Stimulated activated CD8-positive, alpha-beta memory T cell treated with anti-CD3 and anti-CD28 coated beads, Interleukin-12 subunit alpha, Interleukin-12 subunit beta, amount 100 ng/mL, for 24 hours (primary cell): ENCODE results near the gene UBL4B.
"Not testable (repeated sequence)": the region's sequence is repeated elsewhere in the genome, so short reads cannot be mapped to it uniquely, and the experiment has no call there.

ENCODE experiments used
- DNase-seq: peaks from one replicate; pipeline ENCODE4 v3.0.0-alpha.2; 2020; ENCODE audit errors: extremely low read depth

Gene UBL4B, protein sequence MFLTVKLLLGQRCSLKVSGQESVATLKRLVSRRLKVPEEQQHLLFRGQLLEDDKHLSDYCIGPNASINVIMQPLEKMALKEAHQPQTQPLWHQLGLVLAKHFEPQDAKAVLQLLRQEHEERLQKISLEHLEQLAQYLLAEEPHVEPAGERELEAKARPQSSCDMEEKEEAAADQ

DNA sequence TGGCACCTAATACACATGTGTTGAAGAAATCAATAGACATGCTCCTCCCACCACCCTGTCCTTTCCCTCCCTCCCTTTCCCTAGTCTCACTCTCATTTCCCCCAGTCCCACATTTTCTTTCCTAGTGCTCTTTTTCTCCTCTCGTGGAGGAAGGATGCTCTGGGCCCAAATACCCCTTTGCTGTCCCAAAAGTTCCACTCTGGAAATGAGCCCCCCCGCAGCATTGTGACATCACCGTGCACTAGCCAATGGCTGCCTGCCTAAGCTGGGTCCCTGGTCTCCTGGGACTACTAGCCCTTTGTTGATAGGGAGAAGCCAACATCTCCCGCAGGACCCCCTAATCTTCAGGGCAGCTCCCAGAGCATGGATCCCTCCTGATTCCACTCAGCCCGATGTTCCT is at the start of gene UBL4B:
Gene UBL4B, plus strand, starts transcription at position 301 of the 400 bp plus-strand sequence. Its CDS starts 92 bp downstream, at position 393.
- DNase-seq: no peak

- no peak for DNase-seq
Measured at GRCh38 chr1:110062612-110063011, 49.6 kb upstream of the UBL4B start.

GRCh38 chr1:110063781-110064180 is 48.5 kb upstream of the UBL4B start:
- DNase-seq: no peak

- no peak for DNase-seq
Measured at GRCh38 chr1:110064576-110065337, 47.5 kb upstream of the UBL4B start.

GRCh38 chr1:110065841-110066240 is 46.4 kb upstream of the UBL4B start:
- no peak for DNase-seq

DNA sequence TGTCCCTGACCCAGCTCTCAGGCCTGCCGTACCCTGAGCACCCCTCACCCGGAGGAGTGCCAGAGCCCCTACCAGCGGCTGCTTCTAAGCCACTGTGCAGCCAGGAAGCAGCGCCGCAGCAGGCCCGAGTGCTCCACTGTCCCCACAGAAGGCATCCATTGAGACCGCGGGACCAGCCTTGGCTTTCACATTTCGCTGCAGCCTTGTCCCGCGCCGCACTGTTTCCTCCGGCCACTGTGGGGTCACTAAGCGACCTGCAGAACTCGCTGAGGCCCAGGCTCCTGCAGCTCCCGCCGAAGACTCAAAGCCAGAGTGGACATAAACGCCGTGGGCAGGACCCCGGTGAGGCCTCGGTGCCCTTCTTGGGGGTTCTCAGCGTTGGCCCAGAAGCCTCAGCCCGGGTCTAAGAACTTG is 44.8 kb upstream of the UBL4B start:
- no peak for DNase-seq

DNA sequence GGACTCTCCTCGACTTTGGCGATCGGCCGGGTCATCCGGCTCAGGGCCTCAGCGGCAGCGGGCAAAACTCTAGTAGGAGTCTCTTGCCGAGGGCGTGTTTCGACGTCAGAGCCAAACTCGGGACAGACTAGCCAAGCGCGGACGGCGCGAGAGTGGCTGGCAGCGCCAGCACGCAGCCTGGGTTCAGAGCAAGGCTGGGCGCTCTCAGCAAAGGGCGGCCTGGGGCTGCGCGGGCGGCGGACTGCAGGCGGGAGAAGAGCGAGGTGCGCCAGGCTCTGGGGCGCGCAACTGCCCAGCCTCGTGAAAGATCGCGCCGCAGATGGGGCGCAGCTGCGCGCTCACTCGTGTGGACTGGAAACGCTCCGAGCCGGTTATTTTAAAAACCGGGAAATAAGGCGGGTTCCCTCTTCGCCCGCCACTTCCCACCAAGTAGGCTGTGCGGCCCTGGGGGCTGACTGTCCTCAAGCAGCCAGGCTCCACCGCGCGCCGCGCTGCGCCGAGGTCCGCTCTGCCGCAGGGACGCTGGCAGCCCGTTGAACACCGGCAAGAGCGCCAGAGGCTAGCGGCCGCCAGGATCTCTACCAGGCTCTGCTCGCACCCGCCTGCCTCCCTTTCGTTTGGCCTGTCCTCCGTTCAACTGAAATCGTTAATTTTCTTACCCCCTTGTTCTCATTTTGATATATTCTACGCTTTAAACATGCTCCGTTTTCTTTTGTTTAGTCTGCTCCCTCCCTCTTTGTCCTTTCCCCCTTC is 44.2 kb upstream of the UBL4B start:
- DNase-seq: no peak

- no peak for DNase-seq
Measured at GRCh38 chr1:110068646-110069403, 43.4 kb upstream of the UBL4B start.

DNA sequence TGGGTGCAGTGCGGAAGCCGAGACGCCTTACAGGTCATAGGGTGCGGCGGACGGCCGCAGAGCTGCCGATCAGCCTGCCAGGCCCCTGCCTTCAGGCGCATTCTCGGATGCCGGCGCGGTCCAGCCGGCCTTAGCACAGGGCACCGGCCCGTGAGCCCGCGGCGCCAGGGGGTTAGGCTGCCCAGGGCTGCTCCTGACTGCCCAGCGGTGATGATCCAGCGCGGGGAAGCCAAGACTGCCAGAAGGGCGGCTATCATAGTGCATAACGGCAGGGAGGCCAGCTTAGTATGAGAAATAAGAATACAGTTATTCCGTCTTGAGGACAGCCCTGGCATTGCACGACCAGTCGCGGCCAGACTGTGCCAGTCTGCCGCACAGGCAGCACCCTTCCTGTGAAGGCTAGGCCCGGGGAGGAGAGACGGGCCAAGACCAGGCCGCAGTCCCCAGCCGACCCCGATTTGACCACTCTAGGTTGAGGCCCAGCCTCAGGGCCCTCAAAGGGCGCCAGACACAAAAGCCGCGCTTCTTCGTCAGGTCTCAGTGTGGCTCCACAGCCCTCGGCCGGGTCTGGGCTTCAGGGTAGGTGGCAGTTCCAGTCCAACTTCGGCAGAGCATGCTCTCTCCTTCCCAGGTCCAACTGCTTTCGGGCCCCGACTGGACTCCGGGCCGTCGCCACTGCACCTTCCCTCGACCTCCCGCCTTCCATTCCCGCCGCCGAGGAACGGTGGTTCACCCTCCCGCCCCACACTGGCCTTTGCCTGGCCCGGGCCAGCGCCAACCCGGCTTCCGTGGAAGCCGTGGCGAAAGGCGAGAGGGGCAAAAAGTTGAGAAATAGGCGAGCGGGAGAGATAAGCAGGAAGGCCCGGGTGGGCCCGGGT is 42.6 kb upstream of the UBL4B start:
- DNase-seq: no peak

DNA sequence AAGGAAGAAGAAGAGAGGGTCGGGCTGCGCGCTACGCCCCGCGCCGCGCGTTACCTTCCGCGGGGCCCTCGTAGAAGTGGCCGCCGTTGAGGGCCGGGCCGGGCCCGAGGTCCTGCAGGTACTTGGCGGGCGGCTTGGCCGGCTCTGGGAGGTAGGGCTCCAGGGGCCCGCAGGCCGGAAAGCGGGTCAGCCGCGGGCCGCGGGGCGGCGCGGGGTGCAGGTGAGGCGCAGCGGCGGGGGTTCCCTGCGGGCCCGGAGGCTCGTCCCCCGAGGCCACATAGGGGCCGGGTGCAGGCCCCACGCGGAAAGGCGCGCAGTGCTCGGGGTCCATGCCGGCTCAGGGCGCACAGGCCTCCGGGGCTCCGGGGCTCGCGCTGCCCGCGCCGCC is 42.0 kb upstream of the UBL4B start:
- DNase-seq: no peak

GRCh38 chr1:110070671-110071242 is 41.5 kb upstream of the UBL4B start, which contains the start of gene ALX3:
ALX3 (minus strand) TSS chr1:110070672; CDS start chr1:110070612, 60 bp downstream.
- DNase-seq: no peak

- DNase-seq: no peak
Measured at GRCh38 chr1:110074166-110074565, 38.1 kb upstream of the UBL4B start.

DNA sequence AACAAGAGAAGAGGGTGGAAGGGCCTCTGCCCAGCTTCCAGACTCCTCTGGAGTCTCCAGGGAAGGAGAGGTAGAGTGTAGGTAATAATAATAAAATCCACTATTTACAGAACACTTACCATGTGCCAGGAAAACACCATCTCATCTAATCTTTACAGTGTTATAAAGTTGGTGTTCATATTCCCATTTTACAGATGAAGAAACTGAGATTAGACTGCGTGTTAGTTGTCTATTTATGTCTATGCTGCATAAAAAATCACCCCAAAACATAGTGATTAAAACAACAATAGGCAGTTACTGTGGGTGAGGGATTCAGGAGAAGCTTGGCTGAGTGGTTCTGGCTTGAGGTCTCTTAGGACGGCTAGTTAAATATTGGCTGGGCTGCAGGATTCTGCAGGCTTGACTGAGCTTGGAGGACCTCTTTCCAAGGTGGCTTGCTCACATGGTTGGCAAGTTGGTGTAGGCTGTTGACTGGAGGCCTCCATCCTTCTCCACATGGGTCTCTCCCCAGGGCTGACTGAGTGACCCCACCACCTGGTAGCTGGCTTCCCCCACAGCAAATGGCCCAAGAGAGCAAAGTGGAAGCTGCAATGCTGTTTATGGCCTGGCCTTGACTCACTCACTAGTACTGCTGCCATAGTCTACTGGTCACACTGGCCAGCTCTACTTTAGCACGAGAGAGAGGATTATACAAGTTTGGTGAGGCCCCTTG is 35.3 kb upstream of the UBL4B start:
- DNase-seq: no peak

DNA sequence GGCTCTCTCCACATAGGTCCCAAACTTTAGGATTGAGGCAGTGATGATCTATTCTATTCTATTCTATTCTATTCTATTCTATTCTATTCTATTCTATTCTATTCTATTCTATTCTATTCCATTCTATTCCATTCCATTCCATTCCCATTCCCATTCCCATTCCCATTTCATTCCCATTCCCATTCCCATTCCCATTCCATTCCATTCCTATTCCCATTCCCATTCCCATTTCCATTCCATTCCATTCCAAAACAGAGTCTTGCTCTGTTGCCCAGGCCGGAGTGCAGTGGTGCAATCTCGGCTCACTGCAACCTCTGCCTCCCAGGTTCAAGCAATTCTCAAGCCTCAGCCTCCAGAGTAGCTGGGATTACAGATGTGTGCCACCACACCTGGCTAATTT is 32.2 kb upstream of the UBL4B start:
- not testable (repeated sequence) for DNase-seq

GRCh38 chr1:110081061-110081460 is 31.2 kb upstream of the UBL4B start:
- DNase-seq: no peak

- DNase-seq: no peak
Measured at GRCh38 chr1:110082477-110082876, 29.8 kb upstream of the UBL4B start.

- DNase-seq: no peak
Measured at GRCh38 chr1:110083061-110083865, 29.0 kb upstream of the UBL4B start.

GRCh38 chr1:110083866-110084226 is 28.4 kb upstream of the UBL4B start:
- no peak for DNase-seq
